HG02678 (cell line): ENCODE data around the gene ALOX15B.
"Not testable (repeated sequence)": the region's sequence is repeated elsewhere in the genome, so short reads cannot be mapped to it uniquely, and the experiment has no call there.

Source experiments
- ATAC-seq: cut with Tn5 transposase; IDR thresholded peaks from one replicate; pipeline ENCODE4 v1.9.1; 2021; ENCODE audit warnings: mild to moderate bottlenecking, moderate library complexity; ENCODE audit not compliant: unreplicated experiment

ALOX15B gene

DNA sequence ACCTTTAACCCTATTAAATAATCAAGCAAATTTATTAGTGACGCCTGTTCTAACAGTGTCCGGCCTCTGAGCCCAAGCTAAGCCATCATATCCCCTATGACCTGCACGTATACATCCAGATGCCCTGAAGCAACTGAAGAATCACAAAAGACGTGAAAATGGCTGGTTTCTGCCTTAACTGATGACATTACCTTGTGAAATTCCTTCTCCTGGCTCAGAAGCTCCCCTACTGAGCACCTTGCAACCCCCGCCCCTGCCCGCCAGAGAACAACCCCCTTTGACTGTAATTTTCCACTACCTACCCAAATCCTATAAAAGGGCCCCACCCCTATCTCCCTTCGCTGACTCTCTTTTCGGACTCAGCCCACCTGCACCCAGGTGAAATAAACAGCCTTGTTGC is 23.0 kb downstream of the ALOX15B start:
- ATAC-seq: not testable (repeated sequence)

- ATAC-seq: no peak
These were observed 23.6 kb downstream of the ALOX15B start for GRCh38 chr17:8062435-8062806.

- ATAC-seq: no peak
These were observed 24.1 kb downstream of the ALOX15B start for GRCh38 chr17:8062807-8063483.

GRCh38 chr17:8063761-8064534 is 25.1 kb downstream of the ALOX15B start:
- no peak for ATAC-seq

GRCh38 chr17:8064561-8065019 is 25.7 kb downstream of the ALOX15B start:
- no peak for ATAC-seq

- ATAC-seq: no peak
These were observed 28.2 kb downstream of the ALOX15B start for GRCh38 chr17:8066841-8067775.

DNA sequence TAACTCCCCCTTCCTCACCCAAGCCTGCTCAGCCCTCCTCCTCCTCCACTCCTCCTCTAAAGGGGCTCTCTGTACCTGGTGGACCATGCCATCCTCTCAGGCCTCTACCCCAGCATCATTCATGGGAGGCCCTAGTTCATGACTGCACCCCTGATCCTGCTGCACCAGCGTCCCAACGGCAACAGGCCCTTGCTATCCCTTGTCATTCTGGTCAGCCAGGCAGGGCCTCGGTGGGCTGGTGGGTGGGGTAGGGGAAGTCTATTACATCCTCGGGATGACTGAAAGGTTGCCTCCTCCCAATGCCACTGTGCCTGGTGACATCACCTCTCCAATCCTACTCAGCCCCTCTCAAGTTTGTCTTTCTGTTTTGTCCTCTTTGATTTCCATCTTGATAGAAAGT is 28.9 kb downstream of the ALOX15B start:
- no peak for ATAC-seq

DNA sequence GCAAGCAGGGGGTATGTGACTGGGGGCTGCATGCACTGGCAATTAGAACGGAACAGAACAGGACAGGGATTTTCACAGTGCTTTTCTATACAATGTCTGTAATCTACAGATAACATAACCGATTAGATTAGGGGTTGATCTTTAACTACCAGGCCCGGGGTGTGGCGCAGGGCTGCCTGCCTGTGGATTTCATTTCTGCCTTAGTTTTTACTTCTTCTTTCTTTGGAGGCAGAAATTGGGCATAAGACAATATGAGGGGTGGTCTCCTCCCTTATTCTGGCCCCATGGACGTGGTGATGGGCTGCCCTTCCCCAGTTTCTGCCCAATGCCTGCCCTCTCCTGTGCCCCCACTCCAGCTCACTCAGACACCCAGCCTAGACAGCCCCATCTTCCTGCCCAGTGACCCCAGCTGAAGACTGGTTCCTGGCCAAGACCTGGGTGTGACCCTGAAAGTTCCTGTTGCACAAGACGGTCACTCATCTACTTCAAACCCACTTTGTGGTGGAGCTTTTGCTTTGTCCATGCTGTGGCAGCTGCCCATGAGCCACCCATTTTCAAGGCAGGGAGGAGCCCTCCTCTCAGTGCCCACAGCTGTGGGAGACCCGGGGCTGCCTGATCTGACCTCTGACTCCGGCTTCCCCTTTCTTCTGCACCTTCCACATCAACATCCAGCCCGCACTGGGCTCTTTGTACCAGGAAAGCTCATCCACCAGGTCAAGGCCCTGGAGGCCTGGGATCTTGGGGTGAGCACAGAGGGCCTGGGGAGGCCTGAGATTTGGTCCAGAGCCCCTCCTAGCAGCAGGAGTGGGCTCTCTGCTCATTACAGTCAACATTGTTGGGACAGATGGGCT is 30.1 kb downstream of the ALOX15B start:
- ATAC-seq: no peak

DNA sequence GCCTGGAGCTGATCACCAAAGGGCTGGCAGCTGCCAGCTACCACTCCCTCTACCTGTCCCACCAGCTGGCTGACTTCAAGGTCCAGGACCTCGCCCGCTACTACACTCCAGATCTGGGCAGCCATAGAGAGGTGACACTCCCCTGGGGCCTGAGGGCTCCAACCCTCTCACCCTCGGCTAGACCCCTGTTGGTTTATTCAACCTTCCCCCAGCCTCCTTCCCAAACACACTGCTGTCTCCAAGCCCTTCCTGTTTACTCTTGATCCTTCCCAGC is 30.7 kb downstream of the ALOX15B start:
- ATAC-seq: no peak

DNA sequence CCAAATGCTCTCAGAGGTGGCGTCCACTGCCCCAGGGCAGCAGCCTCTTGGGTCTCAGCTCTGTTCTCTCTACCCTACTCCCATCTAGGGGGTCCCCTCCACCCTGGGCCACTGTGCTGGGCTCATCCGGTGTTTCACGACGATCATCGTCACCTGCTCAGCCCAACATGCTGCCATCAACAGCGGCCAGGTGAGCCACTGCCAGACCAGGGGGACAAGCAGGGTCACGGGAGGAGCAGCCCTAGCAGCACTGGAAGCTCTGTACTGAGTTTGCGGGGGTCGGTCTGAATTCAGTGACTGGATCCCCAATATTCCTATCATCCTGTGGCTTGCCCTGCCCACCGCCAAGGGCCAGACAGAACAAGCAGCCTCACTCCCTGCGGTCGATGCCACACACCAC is 32.6 kb downstream of the ALOX15B start:
- ATAC-seq: no peak

- no peak for ATAC-seq
These were observed 33.5 kb downstream of the ALOX15B start for GRCh38 chr17:8072341-8072728.

DNA sequence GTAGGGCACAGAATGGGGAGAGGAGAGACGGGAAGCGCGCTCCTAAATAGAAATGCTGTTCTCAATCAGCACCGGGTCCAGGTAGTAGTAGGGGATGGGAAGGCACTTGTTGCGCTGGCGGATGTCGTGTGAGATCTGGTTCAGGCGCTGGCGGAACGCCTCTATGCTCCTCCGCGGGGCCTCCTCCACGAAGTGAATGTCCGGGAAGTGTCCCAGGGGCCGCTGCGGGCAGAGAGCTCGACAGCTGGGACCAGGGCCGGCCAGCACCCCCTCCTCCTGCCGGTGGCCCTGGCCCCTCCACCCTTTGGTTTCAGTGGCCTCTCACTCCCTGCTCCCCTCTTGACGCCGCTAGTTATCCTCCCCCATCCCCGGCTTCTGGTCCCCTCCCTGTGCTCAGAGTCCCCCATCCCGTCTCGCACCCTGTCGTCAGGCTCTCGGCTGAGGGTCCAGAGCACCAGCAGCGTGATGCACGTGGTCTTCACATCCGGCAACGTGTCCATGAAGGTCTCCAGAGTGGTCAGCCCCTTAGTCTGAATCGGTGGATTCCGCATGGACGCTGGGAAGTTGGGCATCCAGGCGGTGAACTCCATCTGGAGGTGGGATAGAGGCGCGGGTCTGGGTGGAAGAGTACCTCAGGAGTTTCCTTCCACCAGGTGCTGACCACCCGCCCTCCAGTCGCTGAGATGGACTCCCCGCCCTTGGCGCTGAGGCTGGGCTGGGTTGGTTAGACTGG is 34.0 kb downstream of the ALOX15B start:
- no peak for ATAC-seq

DNA sequence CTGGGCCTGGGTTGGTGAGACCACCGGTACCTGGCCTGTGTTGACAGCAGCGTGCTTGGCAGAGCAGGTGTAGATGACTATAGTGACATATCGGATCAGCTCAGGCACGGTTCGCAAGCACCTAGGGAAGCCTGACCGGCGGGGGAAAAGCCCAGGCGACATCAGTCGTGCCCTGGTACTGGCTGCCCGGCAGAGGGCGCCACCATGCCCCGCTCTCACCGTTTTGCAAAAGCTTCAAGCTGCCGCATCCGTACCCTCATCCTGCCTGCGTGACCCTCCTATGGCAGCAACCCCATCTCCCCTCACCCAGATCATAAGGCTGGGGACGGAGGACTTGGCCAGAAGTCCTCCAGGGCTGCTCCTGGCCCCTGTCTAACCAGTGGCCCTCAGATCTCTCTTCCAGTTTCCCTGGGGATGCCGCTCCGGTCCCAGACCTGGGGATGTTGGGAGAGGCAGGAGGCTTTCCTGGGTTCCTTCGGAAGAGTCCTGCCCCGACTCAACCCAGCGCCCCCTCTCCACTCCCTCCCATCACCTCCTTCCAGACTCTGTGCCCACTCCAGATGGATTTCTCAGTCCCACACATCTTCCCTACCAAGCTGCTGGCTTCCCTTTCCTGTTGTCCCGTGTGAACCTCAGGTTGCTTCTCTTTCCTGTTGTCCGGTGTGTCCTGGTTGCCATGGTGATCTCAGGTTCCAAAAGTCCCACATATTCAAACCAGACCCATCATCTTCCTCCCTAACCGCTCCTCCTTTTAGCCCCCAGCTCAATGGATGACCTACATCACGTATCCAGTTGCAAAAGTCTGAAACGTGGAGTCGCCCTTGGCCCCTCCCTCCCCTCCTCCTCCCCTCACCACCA is 35.0 kb downstream of the ALOX15B start:
- ATAC-seq: no peak

DNA sequence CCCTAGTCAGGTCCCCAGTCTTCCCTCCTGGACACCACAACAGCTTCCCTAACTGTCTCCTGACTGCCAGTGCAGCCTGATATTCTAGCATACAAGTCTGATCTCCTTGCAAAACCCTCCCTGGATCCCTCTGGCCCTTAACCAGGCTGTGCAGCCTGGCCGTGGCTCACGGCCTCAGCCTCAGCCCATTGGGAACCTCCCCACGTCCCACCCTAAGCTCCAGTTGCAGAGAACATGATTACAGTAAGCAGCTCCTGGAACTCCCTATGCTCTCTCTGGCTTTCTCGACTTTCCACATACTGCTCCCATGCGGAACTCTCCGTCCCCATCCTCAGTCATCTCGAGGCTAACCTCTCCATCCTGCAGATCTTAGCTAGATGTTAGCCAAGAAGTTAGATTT is 35.7 kb downstream of the ALOX15B start:
- no peak for ATAC-seq

- ATAC-seq: no peak
These were observed 36.2 kb downstream of the ALOX15B start for GRCh38 chr17:8075081-8075480.

DNA sequence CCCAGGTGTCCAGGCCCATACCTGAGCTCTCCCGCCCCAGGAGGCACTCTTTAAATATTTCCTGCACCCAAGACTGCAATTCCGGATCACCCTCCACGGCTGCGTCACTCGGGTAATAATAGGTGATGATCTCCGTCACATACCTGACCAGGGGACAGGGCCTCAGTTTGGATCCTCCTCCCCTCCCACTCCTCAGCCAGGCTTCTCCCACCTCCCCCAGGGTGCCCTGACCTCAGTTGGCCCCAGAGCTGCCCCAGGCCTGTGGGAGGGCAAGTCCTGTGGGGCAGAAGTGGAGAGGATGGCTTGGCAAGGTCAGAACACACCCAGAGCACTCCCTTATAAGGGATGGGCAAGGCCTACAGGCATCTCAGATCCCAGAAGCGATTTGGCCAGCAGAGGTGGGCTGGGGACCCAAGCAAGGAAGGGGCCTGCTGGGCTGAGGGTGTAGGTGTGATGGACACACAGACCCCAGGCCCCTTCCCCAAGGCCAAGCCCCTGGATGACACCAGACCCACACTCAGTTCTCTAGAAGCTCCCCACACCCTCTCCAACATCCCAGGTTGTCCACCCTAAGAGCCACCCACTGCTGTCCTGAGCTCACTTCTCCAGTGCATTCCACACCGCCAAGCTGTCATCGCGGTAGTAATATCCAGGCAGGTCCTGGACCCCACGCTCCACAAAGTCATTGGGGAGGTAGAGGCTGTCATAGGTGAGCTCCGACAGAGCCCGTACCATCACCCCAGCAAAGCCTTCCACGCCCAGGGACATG is 36.9 kb downstream of the ALOX15B start:
- no peak for ATAC-seq

GRCh38 chr17:8076502-8077266 is 37.8 kb downstream of the ALOX15B start:
- ATAC-seq: no peak

DNA sequence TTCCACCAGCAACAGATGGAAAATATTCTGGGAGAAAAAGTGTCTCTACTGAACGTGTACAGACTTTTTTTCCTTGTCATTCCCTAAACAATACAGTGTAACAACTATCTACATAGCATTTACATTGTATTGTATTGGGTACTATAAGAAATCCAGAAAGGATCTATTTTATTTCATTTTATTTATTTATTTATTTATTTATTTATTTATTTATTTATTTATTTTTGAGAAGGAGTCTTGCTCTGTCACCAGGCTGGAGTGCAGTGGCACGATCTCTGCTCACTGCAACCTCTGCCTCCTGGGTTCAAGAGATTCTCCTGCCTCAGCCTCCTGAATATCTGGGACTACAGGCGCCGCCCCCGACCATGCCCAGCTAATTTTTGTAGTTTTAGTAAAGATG is 39.1 kb downstream of the ALOX15B start:
- ATAC-seq: not testable (repeated sequence)
